Measurements from ENCODE around the gene ANO6. TPM values are rescaled to one million over a fixed set of nuclear protein-coding genes. Genes with fewer than 3 reads are reported as not detected.
"Not testable (repeated sequence)": the region's sequence is repeated elsewhere in the genome, so short reads cannot be mapped to it uniquely, and the experiment has no call there.

Gene ANO6
- total RNA-seq, 2 donors from 2014 or later = 10.3 to 15.4 TPM

DNA sequence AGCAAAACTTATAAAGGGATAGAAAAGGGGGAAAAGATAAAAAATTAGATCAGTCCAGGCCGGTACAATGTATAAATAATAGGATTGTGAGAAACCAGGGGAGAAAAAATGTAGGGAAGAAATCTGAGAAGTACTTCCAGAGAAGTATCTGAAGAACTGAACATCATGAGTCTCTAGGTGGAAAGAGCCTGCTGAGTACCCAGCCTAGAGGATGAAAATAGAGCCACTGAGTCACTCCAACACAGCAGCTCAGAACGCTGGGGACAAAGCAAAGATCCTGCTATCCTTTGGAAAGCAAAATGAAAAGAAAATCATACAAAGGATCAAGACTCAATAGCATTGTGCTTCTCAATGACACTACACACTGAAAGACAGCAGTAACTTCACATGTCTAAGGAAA, 138.0 kb downstream of the ANO6 start:
- no peak for DNase-seq

GRCh38 chr12:45354399-45354798, 138.5 kb downstream of the ANO6 start:
- intact Hi-C loops (cut with DNase I, micrococcal nuclease) = no loop called here
- DNase-seq (no peak), ATAC-seq (no peak)

More for the DNA sequence above, 138.0 kb downstream of the ANO6 start:
- no peak for ATAC-seq
- intact Hi-C loops (cut with DNase I, micrococcal nuclease) = no loop called here

- DNase-seq (no peak), ATAC-seq (no peak)
- intact Hi-C loops (cut with DNase I, micrococcal nuclease) = no loop called here
These were observed 139.8 kb downstream of the ANO6 start for GRCh38 chr12:45355730-45356129.

- no peak for ATAC-seq
- DNase-seq = no peak
- intact Hi-C loops (cut with DNase I, micrococcal nuclease) = no loop called here
These were observed 141.1 kb downstream of the ANO6 start for GRCh38 chr12:45356822-45357538.

- DNase-seq = no peak
- intact Hi-C loops (cut with DNase I, micrococcal nuclease) = no loop called here
- ATAC-seq = no peak
These were observed 141.9 kb downstream of the ANO6 start for GRCh38 chr12:45357539-45358417.

- ATAC-seq (no peak), DNase-seq (no peak)
- intact Hi-C loops (cut with DNase I, micrococcal nuclease) = no loop called here
These were observed 146.4 kb downstream of the ANO6 start for GRCh38 chr12:45362291-45362690.

DNA sequence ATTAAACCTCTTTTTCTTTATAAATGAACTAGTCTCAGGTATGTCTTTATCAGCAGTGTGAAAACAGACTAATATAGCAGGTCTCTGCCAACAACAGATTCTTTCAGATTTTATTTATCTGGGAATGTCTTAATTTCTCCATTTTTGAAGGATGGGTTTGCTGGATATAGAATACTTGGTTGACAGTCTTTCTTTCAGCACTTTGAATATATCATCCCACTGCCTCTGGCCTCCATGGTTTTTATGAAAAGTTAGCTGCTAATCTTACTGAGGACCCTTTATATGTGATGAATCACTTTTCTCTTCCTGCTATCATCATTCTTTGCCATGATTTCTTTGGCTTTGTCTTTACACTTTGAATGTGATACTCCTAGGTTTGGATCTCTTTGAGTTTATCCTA, 148.0 kb downstream of the ANO6 start:
- intact Hi-C loops (cut with DNase I, micrococcal nuclease) = no loop called here
- ATAC-seq (no peak), DNase-seq (no peak)

GRCh38 chr12:45368841-45369489, 153.1 kb downstream of the ANO6 start:
- ATAC-seq (peak; percentile 56), DNase-seq (no peak)
- intact Hi-C loops (cut with DNase I, micrococcal nuclease) = no loop called here

- DNase-seq = no peak
- ATAC-seq = no peak
- intact Hi-C loops (cut with DNase I, micrococcal nuclease) = no loop called here
These were observed 161.9 kb downstream of the ANO6 start for GRCh38 chr12:45377815-45378214.

DNA sequence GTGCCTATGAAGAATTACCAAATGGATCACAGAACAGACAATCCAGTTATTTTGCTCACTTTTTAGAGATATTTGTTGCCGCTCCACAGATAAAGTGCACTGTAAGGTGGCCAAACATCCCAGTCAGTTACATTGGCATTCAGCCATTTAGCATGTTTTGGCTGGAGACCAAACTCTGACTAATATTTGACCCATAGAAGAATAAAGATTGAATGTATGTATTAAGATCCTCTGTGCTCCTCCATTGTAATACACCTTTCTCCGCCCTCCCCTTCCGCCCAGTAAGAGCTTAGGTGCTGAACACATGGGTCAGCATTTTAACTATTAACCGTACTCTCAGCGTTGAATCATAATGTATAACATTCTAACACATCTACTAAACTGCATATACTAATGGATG, 163.4 kb downstream of the ANO6 start:
- ATAC-seq (no peak), DNase-seq (no peak)
- intact Hi-C loops (cut with DNase I, micrococcal nuclease) = no loop called here

DNA sequence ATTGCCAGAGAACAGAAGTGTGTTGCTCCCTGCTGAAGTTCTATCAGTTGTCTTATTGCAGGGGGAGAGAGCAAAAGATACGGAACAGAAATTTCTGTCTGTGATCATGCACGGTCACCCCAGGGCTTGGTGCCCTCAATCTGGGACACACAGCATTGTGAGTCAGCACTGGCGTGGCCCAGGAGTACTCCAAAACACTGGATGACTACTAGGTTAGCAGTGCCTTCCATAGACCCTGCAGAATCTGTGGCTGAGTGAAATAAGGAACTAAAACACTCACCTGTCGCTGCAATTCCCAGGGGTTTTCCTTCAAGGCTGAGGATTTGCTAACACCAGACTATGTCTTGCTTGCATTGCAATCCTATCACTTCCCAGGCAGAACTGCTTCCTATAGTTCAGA, 165.5 kb downstream of the ANO6 start:
- intact Hi-C loops (cut with DNase I, micrococcal nuclease) = no loop called here
- DNase-seq (no peak), ATAC-seq (no peak)

DNA sequence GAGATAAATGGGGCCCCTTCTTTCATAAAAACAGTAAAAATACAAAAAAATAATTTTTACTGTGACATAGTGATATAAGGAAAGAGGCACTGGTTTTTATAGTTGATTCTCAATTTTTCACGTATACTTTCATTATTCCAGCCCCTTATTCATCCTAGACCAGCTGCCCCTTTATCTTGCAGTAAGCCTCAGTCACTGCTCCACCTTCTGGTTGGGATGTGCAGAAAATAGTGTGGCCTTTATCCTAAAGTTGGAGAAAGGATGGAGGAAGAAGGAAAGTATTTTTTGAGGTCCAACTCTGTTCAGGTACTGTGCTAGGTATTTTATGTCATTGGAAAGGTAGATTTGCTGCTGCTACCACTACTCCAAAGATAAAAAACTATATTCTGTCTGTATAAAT, 172.7 kb downstream of the ANO6 start:
- intact Hi-C loops (cut with DNase I, micrococcal nuclease) = loop anchor here in 1 of 2 donors (5.0 kb wide), 1 partner anchor 206 kb away; no protein-coding TSS in a partner anchor
- no peak for DNase-seq
- ATAC-seq = peak; percentile 37

GRCh38 chr12:45389426-45389825, 173.5 kb downstream of the ANO6 start:
- intact Hi-C loops (cut with DNase I, micrococcal nuclease) = loop anchor here in 1 of 2 donors (5.0 kb wide), 1 partner anchor 207 kb away; no protein-coding TSS in a partner anchor
- ATAC-seq (no peak), DNase-seq (no peak)

GRCh38 chr12:45397499-45397898, 181.6 kb downstream of the ANO6 start:
- intact Hi-C loops (cut with DNase I, micrococcal nuclease); DNase-seq; ATAC-seq: not testable (repeated sequence)

GRCh38 chr12:45398552-45398951, 182.7 kb downstream of the ANO6 start:
- ATAC-seq (no peak), DNase-seq (no peak)
- intact Hi-C loops (cut with DNase I, micrococcal nuclease) = no loop called here

GRCh38 chr12:45400991-45401390, 185.1 kb downstream of the ANO6 start:
- ATAC-seq = no peak
- intact Hi-C loops (cut with DNase I, micrococcal nuclease) = no loop called here
- DNase-seq = no peak

DNA sequence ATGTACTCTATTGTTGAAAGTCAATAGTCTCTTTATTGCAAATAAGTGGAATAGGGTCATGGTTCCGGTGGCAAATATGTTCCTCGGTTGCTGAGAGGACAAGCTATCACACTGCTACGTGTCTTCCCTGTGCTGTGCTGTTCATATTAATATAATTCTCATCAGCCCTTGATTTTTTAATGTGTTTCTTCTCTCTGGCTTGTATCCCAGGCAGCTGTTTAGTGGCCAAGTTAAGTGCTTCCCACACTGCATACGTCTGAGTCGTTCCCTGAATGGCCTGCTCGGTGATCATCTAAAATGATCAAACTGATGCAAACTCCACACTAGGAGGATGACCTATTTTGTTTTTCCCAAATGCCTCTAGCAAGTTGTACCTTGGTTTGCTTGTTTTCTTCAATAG, 186.4 kb downstream of the ANO6 start:
- DNase-seq = no peak
- intact Hi-C loops (cut with DNase I, micrococcal nuclease) = no loop called here
- no peak for ATAC-seq

DNA sequence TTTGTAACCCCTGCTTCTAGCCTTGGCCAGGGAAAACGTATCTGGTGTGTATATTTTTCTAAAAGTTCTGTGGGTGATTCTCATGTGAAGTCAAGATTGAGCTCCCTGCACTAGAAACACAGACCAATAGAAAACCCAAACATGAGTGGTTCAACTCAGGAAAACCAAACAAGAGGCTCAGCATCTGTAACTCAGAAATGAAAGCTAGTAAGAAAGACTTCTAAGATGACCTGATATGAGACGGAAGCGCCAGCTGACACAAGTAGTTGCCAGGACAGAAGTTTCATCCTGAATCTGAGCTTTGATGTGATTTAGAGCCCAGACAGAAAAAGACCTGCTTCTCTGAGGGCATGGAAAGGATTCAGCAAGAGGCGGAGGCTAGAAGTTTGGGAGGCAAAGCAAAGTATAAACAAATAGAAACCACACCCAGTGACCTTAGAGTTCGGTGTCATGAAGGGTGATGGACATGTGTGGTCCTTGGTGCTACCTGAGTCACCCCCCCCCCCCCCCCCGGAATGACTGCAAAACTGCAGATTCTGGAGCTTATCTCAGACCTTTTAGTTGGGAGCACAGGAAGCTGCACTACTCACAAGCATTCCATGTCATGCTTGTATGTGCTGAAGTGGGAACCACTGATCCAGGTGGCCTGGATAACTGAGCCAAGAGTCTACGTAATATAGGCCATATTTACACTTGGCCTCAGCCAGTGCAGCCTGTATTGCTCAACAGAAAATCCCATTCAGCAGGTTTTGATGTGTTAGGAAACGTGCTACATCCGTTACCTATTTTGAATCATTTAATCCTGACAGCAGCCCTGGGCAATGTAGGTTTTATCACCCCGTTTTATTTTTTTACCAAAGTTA, 191.3 kb downstream of the ANO6 start:
- intact Hi-C loops (cut with DNase I, micrococcal nuclease) = no loop called here
- ATAC-seq (no peak), DNase-seq (no peak)
